ENCODE results near the gene RPL18A.

Gene RPL18A

GRCh38 chr19:17908244-17908643 is 48.5 kb downstream of the RPL18A start:
- in situ Hi-C loops (cut with MboI; ENCODE audit: low sequenced_read_pairs): no loop called here

GRCh38 chr19:17909003-17909732 is 49.5 kb downstream of the RPL18A start:
- in situ Hi-C loops (cut with MboI; ENCODE audit: low sequenced_read_pairs): no loop called here

- in situ Hi-C loops (cut with MboI; ENCODE audit: low sequenced_read_pairs): no loop called here
These were observed 51.2 kb downstream of the RPL18A start for GRCh38 chr19:17910791-17911360.

All from hTERT RPE-1 (cell line).